H9 (cell line): Measurements from ENCODE around the gene PLA2G1B. TPM values are rescaled to one million over a fixed set of nuclear protein-coding genes. Genes with fewer than 3 reads are reported as not detected.

ENCODE experiments used
- DNase-seq: peaks from one replicate; pipeline ENCODE4 v3.0.0-alpha.2; 2017
- H2AFZ ChIP-seq: one replicate; pipeline ENCODE4 v1.6.1; 2013; ENCODE audit warnings: mild to moderate bottlenecking, low read length, control low read depth, moderate library complexity
- H2AK5ac ChIP-seq: 2 replicates; pipeline ENCODE4 v1.6.1; 2013; ENCODE audit warnings: low read length, control low read depth, mixed read lengths; ENCODE audit not compliant: insufficient read length
- H2BK120ac ChIP-seq: one replicate; pipeline ENCODE4 v1.6.1; 2013; ENCODE audit warnings: low read depth, mild to moderate bottlenecking, low read length, control low read depth, inconsistent platforms; ENCODE audit not compliant: poor library complexity, severe bottlenecking
- H2BK12ac ChIP-seq: 2 replicates; pipeline ENCODE4 v1.6.1; 2013; ENCODE audit warnings: low read length, control low read depth, mixed read lengths, low read depth; ENCODE audit not compliant: insufficient read length
- H2BK15ac ChIP-seq: 2 replicates; pipeline ENCODE4 v1.6.1; 2013; ENCODE audit warnings: low read depth, low read length, control low read depth
- H2BK20ac ChIP-seq: one replicate; pipeline ENCODE4 v1.6.1; 2013; ENCODE audit warnings: low read depth, mild to moderate bottlenecking, low read length, control low read depth, inconsistent platforms; ENCODE audit not compliant: poor library complexity, severe bottlenecking
- H2BK5ac ChIP-seq: 2 replicates; pipeline ENCODE4 v1.6.1; 2013; ENCODE audit warnings: low read length, control low read depth, mixed read lengths; ENCODE audit not compliant: insufficient read length
- H3K14ac ChIP-seq: 2 replicates; pipeline ENCODE4 v1.6.1; 2013; ENCODE audit warnings: low read length, control low read depth; ENCODE audit not compliant: insufficient read depth
- H3K18ac ChIP-seq: 2 replicates; pipeline ENCODE4 v1.6.1; 2013; ENCODE audit warnings: low read depth, mild to moderate bottlenecking, mixed read lengths, low read length, control low read depth; ENCODE audit not compliant: insufficient read length
- H3K23ac ChIP-seq: 2 replicates; pipeline ENCODE4 v1.6.1; 2013; ENCODE audit warnings: low read length, control low read depth, mixed read lengths, low read depth; ENCODE audit not compliant: insufficient read length
- H3K23me2 ChIP-seq: 2 replicates; pipeline ENCODE4 v1.6.1; 2013; ENCODE audit warnings: low read depth, mild to moderate bottlenecking, mixed read lengths, low read length, control low read depth; ENCODE audit not compliant: insufficient read length, poor library complexity, severe bottlenecking
- H3K27ac ChIP-seq: 2 replicates; pipeline ENCODE4 v1.5.1; 2013; ENCODE audit warnings: low read length, control low read depth, mixed read lengths, low read depth; ENCODE audit not compliant: insufficient read length
- H3K27me3 ChIP-seq: 2 replicates; pipeline ENCODE4 v1.6.1; 2013; ENCODE audit warnings: low read length, control low read depth, inconsistent platforms; ENCODE audit not compliant: insufficient read depth
- H3K4ac ChIP-seq: 2 replicates; pipeline ENCODE4 v1.6.1; 2013; ENCODE audit warnings: low read depth, mild to moderate bottlenecking, control low read depth, inconsistent platforms, low read length, moderate library complexity
- H3K4me1 ChIP-seq: 2 replicates; pipeline ENCODE4 v1.6.1; 2013; ENCODE audit warnings: low read length, control low read depth, inconsistent platforms; ENCODE audit not compliant: insufficient read depth
- H3K4me2 ChIP-seq: 2 replicates; pipeline ENCODE4 v1.6.1; 2013; ENCODE audit warnings: low read length, control low read depth, mixed read lengths; ENCODE audit not compliant: insufficient read length, insufficient read depth
- H3K56ac ChIP-seq: 2 replicates; pipeline ENCODE4 v1.6.1; 2013; ENCODE audit warnings: low read depth, mild to moderate bottlenecking, mixed read lengths, low read length, control low read depth; ENCODE audit not compliant: insufficient read length
- H3K79me1 ChIP-seq: 2 replicates; pipeline ENCODE4 v1.6.1; 2013; ENCODE audit warnings: low read depth, mild to moderate bottlenecking, moderate library complexity, low read length, control low read depth, inconsistent platforms; ENCODE audit not compliant: insufficient read depth, poor library complexity, severe bottlenecking
- H3K79me2 ChIP-seq: 2 replicates; pipeline ENCODE4 v1.6.1; 2013; ENCODE audit warnings: low read length, control low read depth, inconsistent platforms; ENCODE audit not compliant: insufficient read depth
- H3K9ac ChIP-seq: 2 replicates; pipeline ENCODE4 v1.6.1; 2013; ENCODE audit warnings: low read length, control low read depth, mixed read lengths; ENCODE audit not compliant: insufficient read length; ENCODE audit errors: extremely low read depth
- H3K9me3 ChIP-seq: one replicate; pipeline ENCODE4 v1.6.1; 2013; ENCODE audit warnings: low read depth, low read length, inconsistent platforms; ENCODE audit not compliant: control insufficient read depth
- H3T11ph ChIP-seq: one replicate; pipeline ENCODE4 v1.6.1; 2013; ENCODE audit warnings: mild to moderate bottlenecking, low read length, control low read depth, inconsistent platforms
- H4K20me1 ChIP-seq: one replicate; pipeline ENCODE4 v1.6.1; 2013; ENCODE audit not compliant: control insufficient read depth, insufficient read length, insufficient read depth
- H4K5ac ChIP-seq: 2 replicates; pipeline ENCODE4 v1.6.1; 2013; ENCODE audit warnings: low read depth, mild to moderate bottlenecking, mixed read lengths, low read length, control low read depth; ENCODE audit not compliant: insufficient read length
- H4K8ac ChIP-seq: replicated peaks from 2 replicates; pipeline ENCODE4 v1.6.1; 2013; ENCODE audit warnings: low read length, control low read depth, mixed read lengths, low read depth; ENCODE audit not compliant: insufficient read length
- H4K91ac ChIP-seq: 2 replicates; pipeline ENCODE4 v1.6.1; 2013; ENCODE audit warnings: low read depth, mild to moderate bottlenecking, moderate library complexity, mixed read lengths, low read length, control low read depth; ENCODE audit not compliant: insufficient read length
- H3K27ac Mint-ChIP-seq, 3 experiments: 2 replicates in 2 of 3; 3 replicates in 1 of 3; pipeline ENCODE4 v1.8.0; 2020 to 2021; ENCODE audit warnings: mixed read lengths in 3 of 3, mild to moderate bottlenecking in 1 of 3, moderate library complexity in 1 of 3
- H3K27me3 Mint-ChIP-seq: 2 replicates; pipeline ENCODE4 v1.8.0; 2021; ENCODE audit warnings: low read depth, mild to moderate bottlenecking, moderate library complexity, mixed read lengths
- H3K36me3 Mint-ChIP-seq, 3 experiments: 2 replicates in 2 of 3; 3 replicates in 1 of 3; pipeline ENCODE4 v1.8.0; 2020 to 2021; ENCODE audit warnings: low read depth in 3 of 3, mixed read lengths in 3 of 3; ENCODE audit not compliant: insufficient read depth in 1 of 3
- H3K4me1 Mint-ChIP-seq, 2 experiments: 2 replicates each; pipeline ENCODE4 v1.8.0; 2020; ENCODE audit warnings: mixed read lengths in 2 of 2
- H3K4me3 Mint-ChIP-seq, 2 experiments: 2 replicates in 1 of 2; 3 replicates in 1 of 2; pipeline ENCODE4 v1.8.0; 2020 to 2021; ENCODE audit warnings: mild to moderate bottlenecking in 2 of 2, mixed read lengths in 2 of 2, moderate library complexity in 1 of 2
- H3K9me3 Mint-ChIP-seq, 2 experiments: 2 replicates in 1 of 2; 3 replicates in 1 of 2; pipeline ENCODE4 v1.8.0; 2020; ENCODE audit warnings: mild to moderate bottlenecking in 2 of 2, mixed read lengths in 2 of 2, moderate library complexity in 1 of 2
- WGBS: extraction: QIAGEN DNeasy Blood & Tissue Kit; methylation state at CpG from one replicate; pipeline ENCODE4 v1.1.7; 2013; ENCODE audit warnings: missing lambda C conversion rate, low lambda C conversion rate, mixed read lengths; ENCODE audit not compliant: insufficient read length; ENCODE audit errors: extremely low coverage; 5-methylcytosine and 5-hydroxymethylcytosine counted together
- total RNA-seq: library from RNA; stranded (reverse); gene quantifications from 2 replicates; pipeline ENCODE4 v1.2.1, GENCODE V29; 2021
- TF ChIP-seq, protein P1 (sequence below): fragments of 200-600 bp; sonication (generic); conservative IDR thresholded peaks from 3 replicates; pipeline ENCODE4 v1.8.0; 2021; ENCODE audit warnings: antibody characterized with exemption, mild to moderate bottlenecking

Gene PLA2G1B
- total RNA-seq, 1 experiment from 2014 or later: not detected

DNA sequence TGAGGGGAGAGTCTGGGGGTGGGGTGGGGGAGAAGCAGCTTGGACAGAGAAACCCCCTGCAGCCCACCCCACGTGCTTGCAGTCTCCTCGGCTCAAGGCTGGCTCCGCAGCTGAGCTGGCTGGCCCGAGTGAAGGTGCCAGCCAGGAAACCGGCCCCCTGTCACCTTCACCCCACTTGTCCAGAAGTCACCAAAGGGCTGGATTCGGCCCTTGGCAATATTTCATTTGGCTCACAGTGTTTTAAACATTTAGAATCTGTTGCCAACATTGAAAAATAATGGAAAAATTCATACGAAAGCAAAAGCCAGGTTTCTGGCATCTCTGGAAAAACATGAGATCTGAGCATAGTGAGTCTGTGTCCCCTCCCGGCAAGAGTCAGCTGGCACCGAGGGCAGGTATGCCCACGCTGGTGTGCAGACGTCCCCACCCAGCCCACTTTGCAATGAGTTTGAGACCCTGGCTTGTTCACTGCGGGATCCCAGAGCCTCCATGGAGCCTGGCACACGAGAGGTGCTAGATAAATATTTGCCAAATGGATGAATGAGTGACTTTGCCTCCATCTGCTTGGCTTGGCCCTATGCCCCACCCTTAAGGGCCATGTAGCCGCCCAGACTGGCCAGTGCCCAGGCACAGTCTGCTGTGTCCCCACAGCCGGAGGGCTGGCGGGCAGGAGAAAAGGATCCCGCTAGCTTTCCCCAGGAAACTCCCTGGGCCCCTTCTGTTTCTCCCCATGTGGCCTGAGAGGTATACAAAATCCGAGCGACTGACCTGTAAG lies 23.2 kb upstream of the PLA2G1B start:
- peaks cover 24 to 80% (median 78%) of the 10 kb centered on the region in 3 experiments; a peak in 6 of 7 replicates for H3K36me3 Mint-ChIP-seq
- DNase-seq: no peak

More for the DNA sequence above, 23.2 kb upstream of the PLA2G1B start:
- H3K23me2 ChIP-seq: no peaks in the 10 kb centered on the region
- Mint-ChIP-seq H3K4me1 (no peaks in the 10 kb centered on the region), H3K27ac (no peak overlapping the region), H3K4me3 (no peak overlapping the region), H3K27me3 (no peaks in the 10 kb centered on the region), H3K9me3 (no peaks in the 10 kb centered on the region)
- H3K56ac ChIP-seq: no peak overlapping the region
- no peaks in the 10 kb centered on the region for H3K79me2 ChIP-seq
- no peak overlapping the region for H3K4ac ChIP-seq
- H4K8ac ChIP-seq: no peak overlapping the region
- no peak overlapping the region for H2AK5ac ChIP-seq
- no CpG with 5 or more reads among the region's 19 CpGs for WGBS
- H3K4me1 ChIP-seq: no peaks in the 10 kb centered on the region
- no peak overlapping the region for H3K9ac ChIP-seq
- no peaks in the 10 kb centered on the region for H3K27me3 ChIP-seq
- no peaks in the 10 kb centered on the region for H3K9me3 ChIP-seq
- H2BK15ac ChIP-seq: no peak overlapping the region
- H4K20me1 ChIP-seq: no peaks in the 10 kb centered on the region
- TF ChIP-seq, protein P1, sequence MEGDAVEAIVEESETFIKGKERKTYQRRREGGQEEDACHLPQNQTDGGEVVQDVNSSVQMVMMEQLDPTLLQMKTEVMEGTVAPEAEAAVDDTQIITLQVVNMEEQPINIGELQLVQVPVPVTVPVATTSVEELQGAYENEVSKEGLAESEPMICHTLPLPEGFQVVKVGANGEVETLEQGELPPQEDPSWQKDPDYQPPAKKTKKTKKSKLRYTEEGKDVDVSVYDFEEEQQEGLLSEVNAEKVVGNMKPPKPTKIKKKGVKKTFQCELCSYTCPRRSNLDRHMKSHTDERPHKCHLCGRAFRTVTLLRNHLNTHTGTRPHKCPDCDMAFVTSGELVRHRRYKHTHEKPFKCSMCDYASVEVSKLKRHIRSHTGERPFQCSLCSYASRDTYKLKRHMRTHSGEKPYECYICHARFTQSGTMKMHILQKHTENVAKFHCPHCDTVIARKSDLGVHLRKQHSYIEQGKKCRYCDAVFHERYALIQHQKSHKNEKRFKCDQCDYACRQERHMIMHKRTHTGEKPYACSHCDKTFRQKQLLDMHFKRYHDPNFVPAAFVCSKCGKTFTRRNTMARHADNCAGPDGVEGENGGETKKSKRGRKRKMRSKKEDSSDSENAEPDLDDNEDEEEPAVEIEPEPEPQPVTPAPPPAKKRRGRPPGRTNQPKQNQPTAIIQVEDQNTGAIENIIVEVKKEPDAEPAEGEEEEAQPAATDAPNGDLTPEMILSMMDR: no peak
- no peak overlapping the region for H2BK5ac ChIP-seq
- H2BK12ac ChIP-seq: no peak overlapping the region
- no peak overlapping the region for H2BK20ac ChIP-seq
- H3T11ph ChIP-seq: no peak overlapping the region
- no peak overlapping the region for H3K4me2 ChIP-seq
- no peak overlapping the region for H3K27ac ChIP-seq
- H3K18ac ChIP-seq: no peak overlapping the region
- H4K91ac ChIP-seq: no peak overlapping the region
- H4K5ac ChIP-seq: no peak overlapping the region
- no peaks in the 10 kb centered on the region for H3K79me1 ChIP-seq
- no peak overlapping the region for H3K14ac ChIP-seq
- H2AFZ ChIP-seq: no peak overlapping the region
- no peak overlapping the region for H2BK120ac ChIP-seq
- no peak overlapping the region for H3K23ac ChIP-seq
